ENCODE data around the gene CXCL6. TPM values are rescaled to one million over a fixed set of nuclear protein-coding genes. Genes with fewer than 3 reads are reported as not detected.

The CXCL6 gene
- 1.2 TPM for total RNA-seq

DNA sequence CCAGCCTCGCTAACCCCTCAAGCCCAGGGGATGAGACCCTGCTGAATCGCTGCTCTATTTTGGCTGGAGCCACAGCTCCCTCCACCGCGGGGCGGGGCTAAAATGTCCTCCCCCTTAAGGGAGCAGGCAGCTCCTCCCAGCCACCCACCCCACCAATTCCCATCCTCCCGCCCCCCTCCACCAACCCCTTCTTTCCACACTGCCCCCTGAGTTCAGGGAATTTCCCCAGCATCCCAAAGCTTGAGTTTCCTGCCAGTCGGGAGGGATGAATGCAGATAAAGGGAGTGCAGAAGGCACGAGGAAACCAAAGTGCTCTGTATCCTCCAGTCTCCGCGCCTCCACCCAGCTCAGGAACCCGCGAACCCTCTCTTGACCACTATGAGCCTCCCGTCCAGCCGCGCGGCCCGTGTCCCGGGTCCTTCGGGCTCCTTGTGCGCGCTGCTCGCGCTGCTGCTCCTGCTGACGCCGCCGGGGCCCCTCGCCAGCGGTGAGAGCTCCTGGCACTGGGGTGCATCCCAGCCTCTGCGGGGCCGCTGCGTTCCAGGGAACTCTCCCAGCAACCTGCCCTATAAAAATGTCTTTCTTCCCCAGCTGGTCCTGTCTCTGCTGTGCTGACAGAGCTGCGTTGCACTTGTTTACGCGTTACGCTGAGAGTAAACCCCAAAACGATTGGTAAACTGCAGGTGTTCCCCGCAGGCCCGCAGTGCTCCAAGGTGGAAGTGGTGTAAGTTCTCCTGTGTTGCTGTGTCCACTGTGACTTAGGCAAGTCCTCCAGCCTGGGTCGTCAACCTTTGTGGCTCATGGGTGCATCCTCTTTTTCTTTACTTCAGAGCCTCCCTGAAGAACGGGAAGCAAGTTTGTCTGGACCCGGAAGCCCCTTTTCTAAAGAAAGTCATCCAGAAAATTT is at the start of gene CXCL6:
Gene CXCL6, plus strand, starts transcription at position 306 of the 907 bp plus-strand sequence. Its CDS starts 73 bp downstream, at position 379.

DNA sequence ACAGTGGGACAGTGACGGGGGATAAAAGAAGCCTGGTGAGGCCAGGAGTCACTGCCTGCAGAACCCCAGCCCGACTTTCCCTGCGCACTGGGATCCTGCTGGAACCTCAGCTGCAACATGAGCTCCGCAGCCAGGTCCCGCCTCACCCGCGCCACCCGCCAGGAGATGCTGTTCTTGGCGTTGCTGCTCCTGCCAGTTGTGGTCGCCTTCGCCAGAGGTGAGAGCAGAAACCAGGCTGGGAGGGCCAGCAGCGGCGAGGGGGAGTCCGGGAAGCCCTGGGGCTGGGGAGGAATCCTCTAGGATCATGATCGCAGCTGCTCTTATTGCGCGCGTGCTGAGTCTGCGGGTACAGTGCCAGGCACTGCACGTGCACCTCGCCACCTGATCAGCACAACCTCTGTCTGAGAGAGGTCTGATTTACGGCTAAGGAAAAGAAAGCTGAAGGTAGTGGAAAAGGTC is 16.8 kb downstream of the CXCL6 start, which contains the start of gene PF4V1:
Gene PF4V1, plus strand, starts transcription at position 51 of the 459 bp plus-strand sequence. Its CDS starts 67 bp downstream, at position 118.

DNA sequence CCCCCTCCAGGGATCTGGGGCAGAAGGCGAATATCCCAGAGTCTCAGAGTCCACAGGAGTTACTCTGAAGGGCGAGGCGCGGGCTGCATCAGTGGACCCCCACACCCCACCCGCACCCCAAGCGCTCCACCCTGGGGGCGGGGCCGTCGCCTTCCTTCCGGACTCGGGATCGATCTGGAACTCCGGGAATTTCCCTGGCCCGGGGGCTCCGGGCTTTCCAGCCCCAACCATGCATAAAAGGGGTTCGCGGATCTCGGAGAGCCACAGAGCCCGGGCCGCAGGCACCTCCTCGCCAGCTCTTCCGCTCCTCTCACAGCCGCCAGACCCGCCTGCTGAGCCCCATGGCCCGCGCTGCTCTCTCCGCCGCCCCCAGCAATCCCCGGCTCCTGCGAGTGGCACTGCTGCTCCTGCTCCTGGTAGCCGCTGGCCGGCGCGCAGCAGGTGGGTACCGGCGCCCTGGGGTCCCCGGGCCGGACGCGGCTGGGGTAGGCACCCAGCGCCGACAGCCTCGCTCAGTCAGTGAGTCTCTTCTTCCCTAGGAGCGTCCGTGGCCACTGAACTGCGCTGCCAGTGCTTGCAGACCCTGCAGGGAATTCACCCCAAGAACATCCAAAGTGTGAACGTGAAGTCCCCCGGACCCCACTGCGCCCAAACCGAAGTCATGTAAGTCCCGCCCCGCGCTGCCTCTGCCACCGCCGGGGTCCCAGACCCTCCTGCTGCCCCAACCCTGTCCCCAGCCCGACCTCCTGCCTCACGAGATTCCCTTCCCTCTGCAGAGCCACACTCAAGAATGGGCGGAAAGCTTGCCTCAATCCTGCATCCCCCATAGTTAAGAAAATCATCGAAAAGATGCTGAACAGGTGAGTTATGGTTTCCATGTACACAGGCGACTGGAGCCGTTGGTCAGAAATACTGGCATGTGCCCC is 32.9 kb downstream of the CXCL6 start, which contains the start of gene CXCL1:
Gene CXCL1, plus strand, starts transcription at position 264 of the 926 bp plus-strand sequence. Its CDS starts 78 bp downstream, at position 342.

Other genes with a start within 250 kb of the CXCL6 start
- gene RASSF6, start 216.2 kb upstream of the CXCL6 start, total RNA-seq: 5.3 TPM
- gene CXCL8, start 96.1 kb upstream of the CXCL6 start, total RNA-seq: 6.0 TPM
- not detected for gene PF4V1, start 16.6 kb downstream of the CXCL6 start, total RNA-seq
- gene CXCL1, start 32.7 kb downstream of the CXCL6 start, total RNA-seq: 5.9 TPM
- gene PF4, start 145.3 kb downstream of the CXCL6 start, total RNA-seq: 6.8 TPM
- 26.9 TPM for gene PPBP, start 151.5 kb downstream of the CXCL6 start, total RNA-seq
- gene CXCL5, start 162.0 kb downstream of the CXCL6 start, total RNA-seq: 0.12 TPM
- 2.6 TPM for gene CXCL3, start 202.0 kb downstream of the CXCL6 start, total RNA-seq